Endodermal cell (in vitro differentiated cells): ENCODE results near the gene SP6. TPM values are rescaled to one million over a fixed set of nuclear protein-coding genes. Genes with fewer than 3 reads are reported as not detected.

ENCODE experiments used
- DNase-seq: peaks from one replicate; pipeline ENCODE4 v3.0.0-alpha.2; 2017
- H3K27ac ChIP-seq: 2 replicates; pipeline ENCODE4 v1.5.1; 2013; ENCODE audit warnings: mild to moderate bottlenecking, low read depth, low read length, moderate library complexity
- H3K27me3 ChIP-seq: 2 replicates; pipeline ENCODE4 v1.6.1; 2013; ENCODE audit warnings: mild to moderate bottlenecking, low read length, moderate library complexity; ENCODE audit not compliant: insufficient read depth, control insufficient read depth, poor library complexity, severe bottlenecking
- H3K36me3 ChIP-seq: 2 replicates; pipeline ENCODE4 v1.7.0; 2013; ENCODE audit warnings: mild to moderate bottlenecking, low read length, moderate library complexity; ENCODE audit not compliant: control insufficient read depth, insufficient read depth
- H3K4me1 ChIP-seq: one replicate; pipeline ENCODE4 v1.7.0; 2013; ENCODE audit warnings: low read length; ENCODE audit not compliant: control insufficient read depth, insufficient read depth
- H3K4me3 ChIP-seq: 2 replicates; pipeline ENCODE4 v1.5.1; 2013; ENCODE audit warnings: mild to moderate bottlenecking, low read length, moderate library complexity
- H3K9ac ChIP-seq: 2 replicates; pipeline ENCODE4 v1.6.1; 2013; ENCODE audit warnings: mild to moderate bottlenecking, low read length, moderate library complexity; ENCODE audit not compliant: poor library complexity, severe bottlenecking; ENCODE audit errors: extremely low read depth
- H3K9me3 ChIP-seq: 2 replicates; pipeline ENCODE4 v1.6.1; 2013; ENCODE audit warnings: mild to moderate bottlenecking, low read length, moderate library complexity; ENCODE audit not compliant: control insufficient read depth
- H3K27ac Mint-ChIP-seq: 2 replicates; pipeline ENCODE4 v1.8.0; 2020; ENCODE audit warnings: mixed read lengths
- H3K27me3 Mint-ChIP-seq: 2 replicates; pipeline ENCODE4 v1.8.0; 2021; ENCODE audit warnings: mild to moderate bottlenecking, mixed read lengths; ENCODE audit not compliant: insufficient read depth
- H3K36me3 Mint-ChIP-seq: 2 replicates; pipeline ENCODE4 v1.8.0; 2020; ENCODE audit warnings: low read depth, mixed read lengths
- H3K4me1 Mint-ChIP-seq: 2 replicates; pipeline ENCODE4 v1.8.0; 2020; ENCODE audit warnings: mixed read lengths
- H3K4me3 Mint-ChIP-seq: 2 replicates; pipeline ENCODE4 v1.8.0; 2020; ENCODE audit warnings: mild to moderate bottlenecking, moderate library complexity, mixed read lengths
- H3K9me3 Mint-ChIP-seq: 2 replicates; pipeline ENCODE4 v1.8.0; 2020; ENCODE audit warnings: mild to moderate bottlenecking, mixed read lengths
- CTCF ChIP-seq: fragments of 200-600 bp; sonication (generic); conservative IDR thresholded peaks from 2 replicates; pipeline ENCODE4 v1.5.0; 2021; ENCODE audit warnings: antibody characterized with exemption, mild to moderate bottlenecking
- WGBS, 2 experiments: methylation state at CpG; one replicate each; pipeline versions ENCODE4 v1.1.5 to v1.1.7; 2013; ENCODE audit warnings: missing lambda C conversion rate in 2 of 2, mixed read lengths in 1 of 2; ENCODE audit not compliant: insufficient coverage in 1 of 2, insufficient read length in 1 of 2; 5-methylcytosine and 5-hydroxymethylcytosine counted together
- total RNA-seq, 2 donors: library from RNA; stranded (reverse); fragmentation: NEBNext Ultra II Directional in 1 of 2; extraction: Animal tissue kit (Norgen Biotek cat#: 25700) in 1 of 2; gene quantifications; 2 replicates in 1 of 2; 3 replicates in 1 of 2; pipeline ENCODE4 v1.2.1, GENCODE V29; 2021

The SP6 gene
- total RNA-seq, 2 donors from 2014 or later = 3.1 to 3.7 TPM

- H3K36me3 ChIP-seq = no peaks in the 10 kb centered on the region
- Mint-ChIP-seq H3K27ac (no peak overlapping the region), H3K4me3 (no peak overlapping the region), H3K4me1 (peaks cover 32% of the 10 kb centered on the region), H3K36me3 (no peaks in the 10 kb centered on the region), H3K27me3 (peaks cover 75% of the 10 kb centered on the region), H3K9me3 (no peaks in the 10 kb centered on the region)
- no peak overlapping the region for H3K9ac ChIP-seq
- H3K4me1 ChIP-seq = peaks cover 8% of the 10 kb centered on the region
- peaks cover 37% of the 10 kb centered on the region for H3K27me3 ChIP-seq
- DNase-seq = no peak
- 33 to 72% methylated on average over 1 to 2 of the region's 2 CpGs for WGBS, 2 experiments
- H3K4me3 ChIP-seq = no peak overlapping the region
- H3K9me3 ChIP-seq = no peaks in the 10 kb centered on the region
- TF ChIP-seq CTCF = no peak
- no peak overlapping the region for H3K27ac ChIP-seq
These were observed 18.2 kb upstream of the SP6 start for GRCh38 chr17:47869114-47869513.

DNA sequence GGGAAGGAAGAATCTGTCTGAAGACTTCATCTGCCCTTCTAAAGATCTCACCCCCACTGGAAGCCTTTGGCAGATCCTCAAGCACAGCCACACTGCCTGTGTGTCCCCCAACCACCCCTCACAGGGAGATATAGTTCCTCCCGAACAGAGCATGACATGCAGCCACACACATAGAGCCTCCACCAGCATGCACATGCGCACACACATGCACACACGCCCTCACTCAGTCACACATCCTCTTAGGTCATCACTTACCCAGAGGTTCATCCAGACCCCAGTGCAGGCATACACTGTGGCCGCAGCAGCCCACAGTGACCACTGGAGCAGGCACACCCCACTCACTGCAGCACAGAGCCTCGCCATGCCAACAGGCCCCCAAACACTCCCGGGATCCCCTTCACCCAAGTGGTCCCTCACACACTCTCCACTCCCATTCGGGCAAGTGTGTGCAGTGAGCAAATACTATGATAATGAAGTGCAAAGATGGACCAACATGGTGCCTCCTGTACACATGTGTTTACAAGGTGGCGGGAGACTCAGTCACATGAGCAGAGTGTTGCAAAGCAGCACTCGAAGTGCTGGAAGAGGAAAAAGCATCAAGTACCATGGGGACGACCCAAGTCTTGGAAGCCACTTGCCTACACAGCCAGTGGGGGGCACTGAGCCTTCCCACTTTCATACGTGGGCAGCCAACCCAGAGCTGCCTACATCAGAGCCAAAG, 17.0 kb upstream of the SP6 start:
- H3K9me3 ChIP-seq = no peaks in the 10 kb centered on the region
- Mint-ChIP-seq H3K4me1 (peaks cover 26% of the 10 kb centered on the region), H3K27me3 (peaks cover 76% of the 10 kb centered on the region), H3K36me3 (no peaks in the 10 kb centered on the region), H3K4me3 (no peak overlapping the region), H3K9me3 (no peaks in the 10 kb centered on the region), H3K27ac (no peak overlapping the region)
- peaks cover 37% of the 10 kb centered on the region for H3K27me3 ChIP-seq
- no peak overlapping the region for H3K27ac ChIP-seq
- no peak for TF ChIP-seq CTCF
- peaks cover 7% of the 10 kb centered on the region for H3K4me1 ChIP-seq
- H3K9ac ChIP-seq = no peak overlapping the region
- H3K36me3 ChIP-seq = no peaks in the 10 kb centered on the region
- DNase-seq = no peak
- WGBS, 2 experiments = 89 to 95% methylated on average over 6 to 11 of the region's 11 CpGs
- no peak overlapping the region for H3K4me3 ChIP-seq

DNA sequence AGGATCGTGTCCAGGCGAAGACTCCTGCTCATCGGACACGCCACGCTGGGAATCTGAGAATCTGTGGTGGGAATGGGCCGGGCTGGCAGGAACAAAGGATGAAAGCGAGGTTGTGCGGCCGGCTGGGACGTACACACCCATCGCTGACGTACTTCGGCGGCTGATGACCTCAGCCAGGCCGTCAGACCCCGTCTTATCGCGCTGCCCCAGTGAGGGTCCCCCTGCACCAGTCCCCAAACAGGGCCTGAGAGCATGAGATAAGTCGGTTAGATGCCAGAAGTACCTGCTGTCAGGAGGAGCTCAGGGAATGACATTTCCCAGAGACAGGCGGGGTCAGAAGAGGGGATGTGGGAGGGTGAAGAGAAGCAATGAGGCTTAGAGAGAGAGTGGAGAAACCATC, 16.0 kb upstream of the SP6 start:
- H3K4me3 Mint-ChIP-seq = no peak overlapping the region
- no peak overlapping the region for H3K27ac ChIP-seq
- H3K27ac Mint-ChIP-seq = no peak overlapping the region
- H3K4me1 ChIP-seq = peaks cover 3% of the 10 kb centered on the region
- H3K27me3 Mint-ChIP-seq = peaks cover 71% of the 10 kb centered on the region
- no peaks in the 10 kb centered on the region for H3K36me3 Mint-ChIP-seq
- no peak overlapping the region for H3K9ac ChIP-seq
- peaks cover 34% of the 10 kb centered on the region for H3K27me3 ChIP-seq
- WGBS, 2 experiments = 90% methylated on average over 20 of the region's 20 CpGs
- no peak for TF ChIP-seq CTCF
- no peak for DNase-seq
- H3K4me1 Mint-ChIP-seq = peaks cover 19% of the 10 kb centered on the region
- H3K9me3 ChIP-seq = no peaks in the 10 kb centered on the region
- H3K36me3 ChIP-seq = no peaks in the 10 kb centered on the region
- H3K9me3 Mint-ChIP-seq = no peaks in the 10 kb centered on the region
- H3K4me3 ChIP-seq = no peak overlapping the region
